ENCODE results near the gene XPNPEP2. TPM values are rescaled to one million over a fixed set of nuclear protein-coding genes. Genes with fewer than 3 reads are reported as not detected.

XPNPEP2 gene
- total RNA-seq, 1 experiment from 2014 or later, result not detected

DNA sequence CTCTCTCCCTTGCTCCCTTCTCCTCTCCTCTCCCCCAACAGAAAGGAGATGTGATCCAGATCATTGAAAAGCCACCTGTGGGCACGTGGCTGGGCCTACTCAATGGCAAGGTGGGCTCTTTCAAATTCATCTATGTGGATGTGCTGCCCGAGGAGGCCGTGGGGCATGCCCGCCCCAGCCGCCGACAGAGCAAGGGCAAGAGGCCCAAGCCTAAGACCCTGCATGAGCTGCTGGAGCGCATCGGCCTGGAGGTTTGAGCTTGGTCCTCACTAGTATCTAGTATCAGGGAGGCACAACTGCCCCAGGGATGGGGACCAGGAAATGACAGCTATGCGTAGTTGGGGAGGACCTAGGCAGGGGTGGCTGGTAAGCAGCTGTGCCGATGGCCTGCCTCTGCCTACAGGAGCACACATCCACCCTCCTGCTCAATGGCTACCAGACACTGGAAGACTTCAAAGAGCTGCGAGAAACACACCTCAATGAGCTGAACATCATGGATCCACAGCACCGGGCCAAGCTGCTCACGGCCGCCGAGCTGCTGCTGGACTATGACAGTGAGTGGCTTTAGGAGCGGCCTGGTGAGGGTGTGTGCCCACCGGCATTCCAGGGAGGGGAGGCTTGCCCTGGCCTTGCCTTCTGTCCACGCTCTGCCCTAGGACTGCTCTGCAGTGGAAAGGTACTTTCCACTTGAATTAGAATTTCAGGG is 54.0 kb downstream of the XPNPEP2 start:
- TF ChIP-seq, protein P1, sequence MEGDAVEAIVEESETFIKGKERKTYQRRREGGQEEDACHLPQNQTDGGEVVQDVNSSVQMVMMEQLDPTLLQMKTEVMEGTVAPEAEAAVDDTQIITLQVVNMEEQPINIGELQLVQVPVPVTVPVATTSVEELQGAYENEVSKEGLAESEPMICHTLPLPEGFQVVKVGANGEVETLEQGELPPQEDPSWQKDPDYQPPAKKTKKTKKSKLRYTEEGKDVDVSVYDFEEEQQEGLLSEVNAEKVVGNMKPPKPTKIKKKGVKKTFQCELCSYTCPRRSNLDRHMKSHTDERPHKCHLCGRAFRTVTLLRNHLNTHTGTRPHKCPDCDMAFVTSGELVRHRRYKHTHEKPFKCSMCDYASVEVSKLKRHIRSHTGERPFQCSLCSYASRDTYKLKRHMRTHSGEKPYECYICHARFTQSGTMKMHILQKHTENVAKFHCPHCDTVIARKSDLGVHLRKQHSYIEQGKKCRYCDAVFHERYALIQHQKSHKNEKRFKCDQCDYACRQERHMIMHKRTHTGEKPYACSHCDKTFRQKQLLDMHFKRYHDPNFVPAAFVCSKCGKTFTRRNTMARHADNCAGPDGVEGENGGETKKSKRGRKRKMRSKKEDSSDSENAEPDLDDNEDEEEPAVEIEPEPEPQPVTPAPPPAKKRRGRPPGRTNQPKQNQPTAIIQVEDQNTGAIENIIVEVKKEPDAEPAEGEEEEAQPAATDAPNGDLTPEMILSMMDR (IDR thresholded peaks at IDR 0.05; ENCODE audit: unreplicated experiment), result no peak
- no peaks in the 10 kb centered on the region for H3K4me1 Mint-ChIP-seq (ENCODE audit: low read depth, unreplicated experiment)
- no peak overlapping the region for H3K4me3 Mint-ChIP-seq (ENCODE audit: low read depth, unreplicated experiment)
- DNase-seq, result no peak
- CTCF ChIA-PET, result no interaction called here
- H3K36me3 Mint-ChIP-seq (ENCODE audit: insufficient read depth, unreplicated experiment), result no peaks in the 10 kb centered on the region
- H3K9me3 Mint-ChIP-seq (ENCODE audit: low read depth, unreplicated experiment), result no peaks in the 10 kb centered on the region
- BruUV-seq (replicated peaks), result no TSS peak
- intact Hi-C loops (cut with micrococcal nuclease; ENCODE audit: unreplicated experiment), result no loop called here
- H3K27ac Mint-ChIP-seq (ENCODE audit: unreplicated experiment), result no peak overlapping the region
- H3K27me3 Mint-ChIP-seq (ENCODE audit: unreplicated experiment), result no peaks in the 10 kb centered on the region

DNA sequence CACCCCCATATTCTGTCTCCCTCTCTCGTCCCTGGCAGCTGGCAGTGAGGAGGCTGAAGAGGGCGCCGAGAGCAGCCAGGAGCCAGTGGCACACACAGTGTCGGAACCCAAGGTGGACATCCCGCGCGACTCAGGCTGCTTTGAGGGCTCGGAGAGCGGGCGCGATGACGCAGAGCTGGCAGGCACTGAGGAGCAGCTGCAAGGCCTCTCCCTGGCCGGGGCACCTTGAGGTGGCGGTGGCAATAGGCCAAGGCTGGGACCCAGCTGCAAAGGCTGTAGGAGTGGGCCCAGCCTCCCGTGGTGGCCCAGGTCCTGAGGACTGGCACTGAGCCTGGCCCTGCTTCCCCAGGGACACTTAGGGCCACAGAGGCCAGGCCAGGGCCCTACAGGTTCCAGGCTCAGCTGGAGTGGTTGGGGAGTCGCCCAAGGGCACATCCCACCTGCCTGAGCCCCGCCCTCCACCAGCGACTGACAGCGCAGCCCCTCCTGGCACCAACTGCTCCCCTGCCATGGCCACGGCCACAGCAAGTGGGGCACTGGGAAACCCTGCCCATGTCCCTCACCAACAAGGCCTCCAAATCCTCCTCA is 54.9 kb downstream of the XPNPEP2 start:
- H3K9me3 Mint-ChIP-seq (ENCODE audit: low read depth, unreplicated experiment), result no peaks in the 10 kb centered on the region
- no TSS peak for BruUV-seq (replicated peaks)
- peaks cover 1% of the 10 kb centered on the region for H3K36me3 Mint-ChIP-seq (ENCODE audit: insufficient read depth, unreplicated experiment)
- intact Hi-C loops (cut with micrococcal nuclease; ENCODE audit: unreplicated experiment), result no loop called here
- no peak overlapping the region for H3K4me3 Mint-ChIP-seq (ENCODE audit: low read depth, unreplicated experiment)
- TF ChIP-seq, protein P1 (IDR thresholded peaks at IDR 0.05; ENCODE audit: unreplicated experiment), result no peak
- no peak overlapping the region for H3K27ac Mint-ChIP-seq (ENCODE audit: unreplicated experiment)
- no peaks in the 10 kb centered on the region for H3K4me1 Mint-ChIP-seq (ENCODE audit: low read depth, unreplicated experiment)
- DNase-seq, result no peak
- CTCF ChIA-PET, result no interaction called here
- no peaks in the 10 kb centered on the region for H3K27me3 Mint-ChIP-seq (ENCODE audit: unreplicated experiment)

DNA sequence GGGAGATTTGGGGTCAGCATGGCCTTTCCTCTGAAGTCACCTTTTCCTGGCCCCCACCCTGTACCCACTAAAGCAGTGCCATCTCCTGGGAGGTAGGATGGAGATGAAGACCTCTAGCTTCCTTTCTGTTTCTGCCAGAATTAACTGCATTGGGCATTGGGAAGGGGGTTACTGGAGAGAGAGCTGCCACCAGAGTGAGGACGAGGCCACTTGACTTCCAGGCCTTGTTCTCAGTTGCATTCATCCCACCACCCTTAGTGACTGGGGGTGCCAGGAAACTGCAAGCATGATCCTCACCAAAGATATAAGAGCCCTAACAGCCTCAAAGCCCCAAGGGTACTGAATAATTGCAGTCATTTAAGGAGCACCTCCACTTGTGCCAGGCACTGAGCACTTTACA is 56.8 kb downstream of the XPNPEP2 start:
- intact Hi-C loops (cut with micrococcal nuclease; ENCODE audit: unreplicated experiment), result no loop called here
- CTCF ChIA-PET, result no interaction called here
- no TSS peak for BruUV-seq (replicated peaks)
- TF ChIP-seq, protein P1 (IDR thresholded peaks at IDR 0.05; ENCODE audit: unreplicated experiment), result no peak
- no peaks in the 10 kb centered on the region for H3K27me3 Mint-ChIP-seq (ENCODE audit: unreplicated experiment)
- peaks cover 5% of the 10 kb centered on the region for H3K36me3 Mint-ChIP-seq (ENCODE audit: insufficient read depth, unreplicated experiment)
- no peak overlapping the region for H3K27ac Mint-ChIP-seq (ENCODE audit: unreplicated experiment)
- no peaks in the 10 kb centered on the region for H3K9me3 Mint-ChIP-seq (ENCODE audit: low read depth, unreplicated experiment)
- DNase-seq, result no peak
- no peaks in the 10 kb centered on the region for H3K4me1 Mint-ChIP-seq (ENCODE audit: low read depth, unreplicated experiment)
- H3K4me3 Mint-ChIP-seq (ENCODE audit: low read depth, unreplicated experiment), result no peak overlapping the region

DNA sequence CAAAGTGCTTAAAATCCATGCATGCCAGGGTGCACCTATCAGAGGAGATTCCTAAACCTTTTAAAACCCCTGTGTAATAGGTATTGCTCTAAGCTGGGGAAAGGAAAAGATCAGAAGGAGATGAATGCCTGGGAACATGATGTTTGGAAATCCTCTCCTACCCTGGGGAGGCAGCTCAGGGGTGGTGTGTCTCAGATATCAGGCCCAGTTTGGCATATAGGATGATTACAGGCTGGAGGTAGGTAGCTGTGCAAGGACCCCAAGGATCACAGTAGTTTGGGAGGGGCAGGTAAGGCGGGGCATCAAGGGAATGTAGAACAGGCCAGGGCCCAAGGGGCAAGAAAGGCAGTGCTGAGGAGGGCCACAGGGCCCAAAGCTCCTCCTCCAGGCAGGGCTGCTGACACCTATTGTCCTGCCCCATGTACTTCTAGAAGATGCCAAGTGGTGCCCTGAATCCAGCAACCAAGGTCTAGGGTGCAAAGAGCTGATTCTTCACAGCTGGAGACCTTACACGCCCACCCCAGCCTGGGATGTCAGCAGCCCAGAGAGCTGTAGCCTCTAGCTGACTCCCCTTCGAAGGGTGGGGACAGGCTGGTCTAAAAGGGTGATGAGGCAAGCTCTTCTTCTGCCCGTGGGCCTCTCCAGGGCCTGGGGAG is 58.6 kb downstream of the XPNPEP2 start:
- CTCF ChIA-PET, result no interaction called here
- no peak for DNase-seq
- no peak overlapping the region for H3K4me3 Mint-ChIP-seq (ENCODE audit: low read depth, unreplicated experiment)
- intact Hi-C loops (cut with micrococcal nuclease; ENCODE audit: unreplicated experiment), result no loop called here
- TF ChIP-seq, protein P1 (IDR thresholded peaks at IDR 0.05; ENCODE audit: unreplicated experiment), result no peak
- no TSS peak for BruUV-seq (replicated peaks)
- no peaks in the 10 kb centered on the region for H3K4me1 Mint-ChIP-seq (ENCODE audit: low read depth, unreplicated experiment)
- no peaks in the 10 kb centered on the region for H3K9me3 Mint-ChIP-seq (ENCODE audit: low read depth, unreplicated experiment)
- no peak overlapping the region for H3K27ac Mint-ChIP-seq (ENCODE audit: unreplicated experiment)
- no peaks in the 10 kb centered on the region for H3K27me3 Mint-ChIP-seq (ENCODE audit: unreplicated experiment)
- peaks cover 5% of the 10 kb centered on the region for H3K36me3 Mint-ChIP-seq (ENCODE audit: insufficient read depth, unreplicated experiment)
